Measurements from ENCODE around the gene SIL1. TPM values are rescaled to one million over a fixed set of nuclear protein-coding genes. Genes with fewer than 3 reads are reported as not detected.
A peak's percentile ranks its signal among the peaks of the same experiment; 100 is the strongest.

The SIL1 gene
- total RNA-seq, 1 experiment from 2014 or later = 46.5 TPM

DNA sequence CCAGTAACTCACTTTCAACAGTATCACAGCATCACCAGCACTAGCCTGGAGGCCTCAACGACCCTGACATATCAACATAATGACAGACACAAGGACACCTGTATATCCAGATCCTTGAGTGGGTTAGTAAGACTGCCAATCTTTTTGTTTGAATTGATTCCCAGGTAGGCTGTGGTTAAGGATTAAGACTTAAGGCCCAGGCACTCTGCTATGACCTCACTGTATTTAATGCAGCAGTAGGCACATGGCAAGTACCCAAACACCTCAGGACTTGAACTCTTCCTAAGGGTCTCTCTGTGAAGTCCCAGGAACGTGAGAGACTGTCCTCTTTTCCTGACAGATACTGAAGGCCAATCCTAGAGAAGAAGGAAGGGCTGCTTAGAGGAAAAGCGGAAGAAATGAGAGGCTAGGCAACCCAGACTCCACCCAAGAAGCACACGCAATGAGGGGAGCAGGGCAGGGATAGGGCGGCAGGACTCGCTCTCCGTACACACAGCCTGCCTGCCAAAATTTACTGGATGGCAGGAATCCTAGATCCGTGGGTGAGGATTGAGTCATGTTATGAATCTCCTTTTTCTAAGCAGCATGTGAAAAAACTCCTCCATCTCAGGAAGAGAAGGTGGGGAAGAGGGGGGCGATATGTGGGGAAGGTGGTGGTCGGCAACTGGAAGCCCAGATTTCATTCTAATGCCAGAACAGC, 93.4 kb downstream of the SIL1 start:
- no peaks in the 10 kb centered on the region for H4K20me1 ChIP-seq (ENCODE audit: insufficient read depth)
- no peak overlapping the region for H3K4me3 ChIP-seq
- no peaks in the 10 kb centered on the region for H3K36me3 ChIP-seq (ENCODE audit: low read depth)
- CTCF ChIA-PET = no interaction called here
- peaks cover 14% of the 10 kb centered on the region for H3K4me1 ChIP-seq (replicated peaks; ENCODE audit: insufficient read depth)
- H3K27me3 ChIP-seq (ENCODE audit: insufficient read depth, low read depth) = no peaks in the 10 kb centered on the region
- no peaks in the 10 kb centered on the region for H3K79me2 ChIP-seq (ENCODE audit: low read depth)
- H3F3A ChIP-seq (ENCODE audit: insufficient read depth, low read depth) = peaks cover 4% of the 10 kb centered on the region; the same call in 1 of the 2 replicates
- POLR2A ChIA-PET (ENCODE audit: unreplicated experiment) = no interaction called here
- no peaks in the 10 kb centered on the region for H3K9me2 ChIP-seq (ENCODE audit: insufficient read depth)
- DNase-seq = no peak
- H3K4me2 ChIP-seq = no peak overlapping the region
- no peak overlapping the region for H3K27ac ChIP-seq
- intact Hi-C loops (cut with micrococcal nuclease; ENCODE audit: unreplicated experiment) = no loop called here
- no peak for TF ChIP-seq EZH2 (IDR thresholded peaks at IDR 0.05; ENCODE audit: low read depth)
- TF ChIP-seq, protein P1, sequence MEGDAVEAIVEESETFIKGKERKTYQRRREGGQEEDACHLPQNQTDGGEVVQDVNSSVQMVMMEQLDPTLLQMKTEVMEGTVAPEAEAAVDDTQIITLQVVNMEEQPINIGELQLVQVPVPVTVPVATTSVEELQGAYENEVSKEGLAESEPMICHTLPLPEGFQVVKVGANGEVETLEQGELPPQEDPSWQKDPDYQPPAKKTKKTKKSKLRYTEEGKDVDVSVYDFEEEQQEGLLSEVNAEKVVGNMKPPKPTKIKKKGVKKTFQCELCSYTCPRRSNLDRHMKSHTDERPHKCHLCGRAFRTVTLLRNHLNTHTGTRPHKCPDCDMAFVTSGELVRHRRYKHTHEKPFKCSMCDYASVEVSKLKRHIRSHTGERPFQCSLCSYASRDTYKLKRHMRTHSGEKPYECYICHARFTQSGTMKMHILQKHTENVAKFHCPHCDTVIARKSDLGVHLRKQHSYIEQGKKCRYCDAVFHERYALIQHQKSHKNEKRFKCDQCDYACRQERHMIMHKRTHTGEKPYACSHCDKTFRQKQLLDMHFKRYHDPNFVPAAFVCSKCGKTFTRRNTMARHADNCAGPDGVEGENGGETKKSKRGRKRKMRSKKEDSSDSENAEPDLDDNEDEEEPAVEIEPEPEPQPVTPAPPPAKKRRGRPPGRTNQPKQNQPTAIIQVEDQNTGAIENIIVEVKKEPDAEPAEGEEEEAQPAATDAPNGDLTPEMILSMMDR (conservative IDR thresholded peaks at IDR 0.05) = no peak
- no TSS peak for BruUV-seq (replicated peaks)
- no peak overlapping the region for H2AFZ ChIP-seq
- H3K9me3 ChIP-seq (ENCODE audit: insufficient read depth, low read depth) = no peaks in the 10 kb centered on the region

DNA sequence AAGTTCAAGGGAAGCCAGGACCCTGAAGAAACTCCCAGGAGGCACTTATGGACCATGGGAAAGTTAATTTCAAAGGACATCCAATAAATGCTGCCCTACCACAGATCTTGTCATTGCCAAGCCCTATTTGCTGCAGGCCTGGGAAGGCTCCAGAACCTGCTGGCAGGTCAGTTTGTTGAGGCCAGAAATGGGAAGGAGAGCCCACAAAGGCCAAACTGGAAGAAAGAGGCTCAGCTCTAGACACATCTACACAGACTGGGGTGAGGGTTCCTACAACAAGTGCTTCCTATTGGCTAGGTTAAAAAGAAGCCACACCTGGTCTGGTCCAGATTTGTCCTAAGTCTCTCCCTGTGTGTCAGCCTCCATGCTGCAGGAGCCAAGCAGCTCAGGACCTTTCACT, 94.4 kb downstream of the SIL1 start:
- Histone ChIP-seq H3K9me2 (ENCODE audit: insufficient read depth) (no peaks in the 10 kb centered on the region), H3K4me3 (no peak overlapping the region), H3K36me3 (ENCODE audit: low read depth) (no peaks in the 10 kb centered on the region), H3K4me2 (no peak overlapping the region), H3K9me3 (ENCODE audit: insufficient read depth, low read depth) (no peaks in the 10 kb centered on the region), H2AFZ (no peak overlapping the region), H4K20me1 (ENCODE audit: insufficient read depth) (no peaks in the 10 kb centered on the region), H3K79me2 (ENCODE audit: low read depth) (no peaks in the 10 kb centered on the region), H3K27me3 (ENCODE audit: insufficient read depth, low read depth) (no peaks in the 10 kb centered on the region), H3K27ac (no peak overlapping the region), H3K4me1 (replicated peaks; ENCODE audit: insufficient read depth) (peaks cover 14% of the 10 kb centered on the region), H3F3A (ENCODE audit: insufficient read depth, low read depth) (peaks cover 4% of the 10 kb centered on the region; the same call in 1 of the 2 replicates)
- TF ChIP-seq, protein P1 (conservative IDR thresholded peaks at IDR 0.05) = no peak
- TF ChIP-seq EZH2 (IDR thresholded peaks at IDR 0.05; ENCODE audit: low read depth) = no peak
- intact Hi-C loops (cut with micrococcal nuclease; ENCODE audit: unreplicated experiment) = no loop called here
- CTCF ChIA-PET = no interaction called here
- no peak for DNase-seq
- POLR2A ChIA-PET (ENCODE audit: unreplicated experiment) = no interaction called here
- no TSS peak for BruUV-seq (replicated peaks)

DNA sequence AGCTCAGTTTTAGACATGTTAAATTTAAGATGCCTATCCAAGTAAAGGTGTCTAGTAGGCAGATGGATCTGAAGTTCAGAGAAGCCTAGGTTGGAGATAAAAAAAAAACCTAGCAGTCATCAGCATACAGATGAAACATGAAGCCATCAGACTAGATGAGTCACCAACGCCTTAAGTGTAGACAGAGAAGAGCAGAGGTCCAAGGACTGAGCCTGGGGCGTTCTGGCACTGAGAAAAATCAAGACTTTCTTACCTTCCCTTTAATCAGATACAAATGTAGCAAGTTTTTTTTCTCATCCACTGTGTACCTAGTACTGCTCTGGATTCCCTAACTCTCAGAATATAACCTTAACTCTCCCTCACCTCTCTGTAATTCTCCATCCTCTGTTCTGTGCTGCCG, 97.3 kb downstream of the SIL1 start:
- intact Hi-C loops (cut with micrococcal nuclease; ENCODE audit: unreplicated experiment) = no loop called here
- Histone ChIP-seq H3K27me3 (ENCODE audit: insufficient read depth, low read depth) (no peaks in the 10 kb centered on the region), H2AFZ (no peak overlapping the region), H3K27ac (no peak overlapping the region), H3K9me3 (ENCODE audit: insufficient read depth, low read depth) (no peaks in the 10 kb centered on the region), H3K79me2 (ENCODE audit: low read depth) (no peaks in the 10 kb centered on the region), H3K36me3 (ENCODE audit: low read depth) (no peaks in the 10 kb centered on the region), H3K4me2 (no peak overlapping the region), H3F3A (ENCODE audit: insufficient read depth, low read depth) (peaks cover 4% of the 10 kb centered on the region; the same call in 1 of the 2 replicates), H3K4me1 (replicated peaks; ENCODE audit: insufficient read depth) (peaks cover 14% of the 10 kb centered on the region), H3K9me2 (ENCODE audit: insufficient read depth) (no peaks in the 10 kb centered on the region), H4K20me1 (ENCODE audit: insufficient read depth) (no peaks in the 10 kb centered on the region), H3K4me3 (no peak overlapping the region)
- CTCF ChIA-PET = no interaction called here
- POLR2A ChIA-PET (ENCODE audit: unreplicated experiment) = interaction anchor here (0.7 kb wide), 1 partner anchor 922 kb away, joined by 3 read pairs; the partner anchor contains the start of gene KIF20A
- BruUV-seq (replicated peaks) = no TSS peak
- TF ChIP-seq EZH2 (IDR thresholded peaks at IDR 0.05; ENCODE audit: low read depth) = no peak
- TF ChIP-seq, protein P1 (conservative IDR thresholded peaks at IDR 0.05) = no peak
- DNase-seq = peak; percentile 65 to 79
